NCI-H146 treated with DMSO at 0.1 percent for 48 hours (cell line): ENCODE results near the gene CAMSAP3.

Experiments
- DNase-seq: peaks from one replicate; lab custom pipeline; 2025; ENCODE audit not compliant: unreplicated experiment; lab: John Stamatoyannopoulos, UW

Gene CAMSAP3

DNA sequence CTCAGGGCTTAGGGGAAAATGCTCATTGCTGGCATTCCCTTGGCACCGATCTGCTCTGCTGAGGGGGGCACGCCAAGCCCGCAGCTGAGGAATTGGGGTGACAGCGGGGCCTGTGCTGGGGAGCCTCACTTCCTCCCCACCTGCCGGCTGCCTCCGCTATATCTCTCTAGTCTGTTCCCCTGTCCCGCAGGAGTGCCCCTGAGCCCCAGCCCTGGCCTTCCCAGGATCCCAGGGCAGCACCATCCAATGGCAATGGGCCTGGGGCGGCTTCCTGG lies 50.7 kb downstream of the CAMSAP3 start:
- no peak for DNase-seq

DNA sequence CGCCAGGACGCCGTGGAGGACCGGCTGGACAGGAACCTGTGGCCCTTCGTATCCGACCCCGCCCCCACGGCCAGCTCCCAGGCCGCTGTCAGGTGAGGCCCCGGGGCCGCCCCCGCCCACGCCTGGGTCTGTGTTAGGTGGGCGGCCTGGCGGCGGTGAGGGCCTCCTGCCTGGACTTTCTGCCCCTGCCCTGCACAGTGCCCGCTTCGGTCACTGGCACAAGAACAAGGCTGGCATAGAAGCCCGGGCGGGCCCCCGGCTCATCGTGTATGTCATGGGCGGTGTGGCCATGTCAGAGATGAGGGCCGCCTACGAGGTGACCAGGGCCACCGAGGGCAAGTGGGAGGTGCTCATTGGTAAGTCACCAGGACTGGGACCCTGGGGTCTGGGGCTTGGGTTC lies 51.5 kb downstream of the CAMSAP3 start:
- no peak for DNase-seq

DNA sequence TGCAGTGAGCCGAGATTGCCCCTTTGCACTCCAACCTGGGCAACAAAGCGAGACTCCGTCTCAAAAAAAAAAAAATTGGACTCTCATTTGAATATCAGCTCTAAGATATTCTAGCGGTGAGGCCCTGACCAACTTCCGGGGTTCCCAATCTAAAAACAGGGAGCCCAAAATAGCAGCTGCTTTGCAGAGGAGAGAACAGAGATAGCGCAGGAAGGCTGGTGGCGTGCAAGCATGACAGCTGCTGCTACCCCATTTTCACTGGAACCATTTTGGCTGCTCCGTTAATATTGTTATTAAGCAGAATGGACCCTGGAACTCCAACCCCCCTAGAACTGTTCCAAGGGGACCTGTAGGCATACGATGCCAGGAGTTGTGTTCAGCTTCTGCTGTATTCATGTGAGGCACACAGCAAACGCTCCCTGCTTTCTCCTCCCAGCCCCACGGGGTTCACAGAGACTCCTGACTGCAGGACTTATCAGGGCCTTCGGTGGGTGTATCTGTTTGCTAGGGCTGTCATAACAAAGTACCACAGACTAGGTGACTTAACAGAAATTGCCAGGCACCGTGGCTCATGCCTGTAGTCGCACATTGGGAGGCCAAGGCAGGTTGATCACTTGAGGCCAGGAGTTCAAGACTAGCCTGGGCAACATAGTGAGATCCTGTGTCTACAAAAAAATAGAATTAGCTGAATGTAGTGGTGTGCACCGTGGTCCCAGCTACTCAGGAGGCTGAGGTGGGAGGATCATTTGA lies 52.8 kb downstream of the CAMSAP3 start:
- DNase-seq: no peak

DNA sequence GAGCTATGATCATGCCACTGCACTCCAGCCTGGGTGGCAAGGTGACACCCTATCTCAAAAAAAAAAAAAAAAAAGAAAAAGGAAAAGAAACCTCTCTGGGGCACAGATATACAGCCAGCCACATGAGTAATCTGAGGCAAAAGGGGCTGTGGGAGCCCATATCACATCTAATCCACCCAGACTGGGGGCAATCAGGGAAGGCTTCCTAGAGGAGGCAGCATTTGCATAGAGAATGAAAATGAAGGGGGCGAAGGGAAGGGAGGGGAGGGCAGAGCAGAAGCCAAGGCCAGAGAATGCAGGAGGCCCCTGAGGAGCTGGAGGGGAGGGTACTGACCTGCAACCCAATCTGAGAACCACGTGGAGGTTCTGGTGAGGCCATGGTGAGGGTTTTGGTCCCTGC lies 54.5 kb downstream of the CAMSAP3 start:
- DNase-seq: no peak

DNA sequence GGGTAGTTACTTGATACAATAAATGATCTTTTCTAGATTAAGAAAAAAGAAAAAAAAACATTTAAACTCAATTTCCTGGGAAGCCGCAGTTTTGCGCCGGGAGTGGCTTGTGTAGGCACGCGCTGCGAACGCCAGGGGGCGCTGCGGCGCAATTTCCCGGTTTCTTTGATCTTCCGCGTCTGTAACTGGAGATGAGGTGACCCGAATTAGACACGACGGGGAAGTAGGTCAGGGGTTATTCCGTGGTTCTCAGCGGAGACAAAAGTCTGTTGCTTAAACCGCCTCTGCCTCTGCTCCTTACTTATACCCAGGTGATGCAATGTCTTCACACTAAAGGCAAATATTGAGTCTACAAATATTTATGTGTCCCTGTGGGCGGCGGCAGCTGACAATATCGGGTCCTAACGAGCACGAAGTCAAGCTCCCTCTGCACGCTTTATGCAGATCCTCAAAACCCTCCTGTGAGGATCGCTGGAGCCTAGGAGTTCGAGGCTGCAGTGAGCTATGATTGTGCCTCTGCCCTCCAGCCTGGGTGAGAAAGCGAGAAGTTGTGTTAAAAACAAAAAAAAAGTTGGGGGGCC lies 56.5 kb downstream of the CAMSAP3 start:
- DNase-seq: peak; percentile 30

DNA sequence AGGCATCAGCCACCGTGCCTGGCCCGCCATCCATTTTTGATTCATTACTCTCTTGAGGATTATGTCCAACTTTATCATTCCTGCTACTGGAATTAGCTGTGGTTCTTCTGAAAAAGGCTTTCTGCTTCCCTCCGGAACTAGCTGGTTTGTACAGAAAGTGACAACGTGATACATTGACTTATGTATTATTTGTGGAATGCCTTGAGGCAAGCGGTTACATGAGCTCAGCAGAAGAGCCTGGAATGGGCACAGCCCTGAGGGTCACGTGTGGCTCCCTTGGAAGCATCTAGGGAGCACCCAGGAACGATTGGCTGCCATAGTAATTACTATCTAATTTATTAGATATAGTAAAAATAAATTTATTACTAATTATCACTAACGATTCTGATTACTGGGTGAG lies 58.7 kb downstream of the CAMSAP3 start:
- no peak for DNase-seq

DNA sequence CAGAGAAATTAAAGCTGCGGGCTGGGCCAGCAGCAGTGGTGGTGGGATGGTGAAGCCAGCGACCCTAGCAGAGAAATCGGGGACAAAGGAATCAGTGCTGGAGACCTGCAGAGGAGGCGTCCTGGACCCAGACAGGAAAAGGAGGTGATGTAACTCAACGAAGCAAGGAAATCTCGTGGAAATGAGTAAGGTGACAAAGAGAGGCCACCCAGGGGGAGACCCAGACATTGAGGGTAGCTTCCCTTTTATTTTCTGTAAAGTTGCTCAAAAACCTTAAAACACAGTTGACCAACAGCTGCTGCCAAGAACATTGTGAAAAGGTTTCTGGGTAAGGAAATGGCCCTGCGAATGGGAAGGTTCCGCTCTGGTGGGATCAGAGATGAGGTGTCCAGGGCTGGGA lies 59.9 kb downstream of the CAMSAP3 start:
- no peak for DNase-seq

DNA sequence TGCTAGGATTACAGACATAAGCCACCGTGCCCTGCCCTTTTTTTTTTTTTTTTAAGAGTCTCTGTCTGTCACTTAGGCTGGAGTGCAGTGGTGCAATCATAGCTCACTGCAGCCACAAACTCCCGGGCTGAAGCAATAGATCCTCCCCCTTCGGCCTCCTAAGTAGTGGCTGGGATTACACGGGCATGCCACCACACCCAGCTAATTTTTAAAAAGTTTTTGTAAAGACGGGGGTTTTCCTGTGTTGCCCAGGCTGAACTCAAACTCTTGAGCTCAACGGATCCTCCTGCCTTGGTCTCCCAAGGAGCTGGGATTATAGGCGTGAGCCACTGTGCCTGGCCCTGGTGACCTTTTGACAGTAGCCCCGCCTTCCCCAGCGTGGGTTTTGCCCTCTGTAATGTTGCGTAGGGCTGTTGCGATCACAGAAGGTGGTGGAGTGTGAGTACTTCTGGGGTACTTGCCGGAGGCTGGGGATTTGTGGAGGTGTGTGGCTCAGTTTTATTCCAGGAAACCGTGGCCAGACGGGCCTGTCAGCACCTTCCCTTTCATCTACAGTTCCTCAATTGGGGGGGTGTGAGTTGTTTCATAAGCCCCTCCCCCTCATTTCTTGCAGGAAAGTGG lies 61.6 kb downstream of the CAMSAP3 start:
- no peak for DNase-seq

DNA sequence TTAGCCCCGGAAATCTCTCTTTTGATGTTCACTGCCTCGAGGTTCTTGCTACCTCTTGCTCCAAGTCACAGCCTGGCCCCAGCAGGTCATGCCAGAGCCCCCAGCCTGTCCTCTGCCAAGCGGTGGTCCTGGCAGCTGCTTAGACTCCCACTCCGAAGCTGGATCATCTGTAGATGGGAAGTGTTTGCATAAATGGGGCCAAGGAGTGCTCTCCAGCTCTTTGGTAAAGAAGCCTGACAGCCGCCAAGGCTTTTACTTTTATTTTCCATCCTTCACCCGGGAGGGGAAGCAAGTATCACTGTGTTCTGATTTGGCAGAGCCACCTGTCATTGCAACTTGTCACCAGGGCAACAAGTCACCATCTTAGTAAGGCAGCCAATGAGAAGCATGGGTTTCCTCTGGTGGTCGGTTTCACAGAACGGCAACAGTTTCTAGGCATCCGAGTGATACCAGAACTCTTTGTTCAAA lies 62.6 kb downstream of the CAMSAP3 start:
- DNase-seq: no peak

DNA sequence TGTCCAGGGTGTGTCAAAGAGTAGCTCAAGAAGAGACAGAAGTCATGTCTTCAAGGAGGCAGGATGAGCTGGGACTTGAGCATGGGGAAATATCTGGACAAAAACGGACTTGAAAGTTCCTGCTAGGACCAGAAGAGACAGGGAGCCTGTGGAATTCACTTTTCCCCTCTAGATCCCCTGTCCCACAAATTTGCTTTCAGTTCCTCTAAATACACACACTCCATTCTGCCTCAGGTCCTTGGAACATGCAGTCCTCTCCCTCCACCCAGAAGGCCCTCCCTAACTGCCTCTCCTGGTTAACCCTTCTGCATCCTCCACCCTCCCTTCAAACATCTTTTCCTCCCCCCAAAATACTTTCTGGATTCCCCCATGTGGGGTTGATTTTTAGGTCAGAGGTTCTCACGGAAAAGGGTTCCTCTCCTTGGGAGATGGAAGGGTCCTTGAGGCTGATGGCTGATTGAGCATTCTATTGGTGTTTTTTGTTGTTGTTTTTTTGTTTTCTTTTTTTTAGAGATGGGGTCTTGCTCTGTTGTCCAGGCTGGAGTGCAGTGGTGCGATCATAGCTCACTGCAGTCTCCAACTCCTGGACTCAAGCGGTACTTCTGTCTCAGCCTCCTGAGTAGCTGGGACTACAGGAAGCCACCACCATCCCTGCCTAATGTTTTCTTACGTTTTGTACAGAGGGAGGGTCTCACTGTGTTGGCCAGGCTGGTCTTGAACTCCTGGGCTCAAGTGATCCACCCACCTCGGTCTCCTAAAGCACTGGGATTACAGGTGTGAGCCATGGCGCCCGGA lies 66.3 kb downstream of the CAMSAP3 start:
- no peak for DNase-seq

DNA sequence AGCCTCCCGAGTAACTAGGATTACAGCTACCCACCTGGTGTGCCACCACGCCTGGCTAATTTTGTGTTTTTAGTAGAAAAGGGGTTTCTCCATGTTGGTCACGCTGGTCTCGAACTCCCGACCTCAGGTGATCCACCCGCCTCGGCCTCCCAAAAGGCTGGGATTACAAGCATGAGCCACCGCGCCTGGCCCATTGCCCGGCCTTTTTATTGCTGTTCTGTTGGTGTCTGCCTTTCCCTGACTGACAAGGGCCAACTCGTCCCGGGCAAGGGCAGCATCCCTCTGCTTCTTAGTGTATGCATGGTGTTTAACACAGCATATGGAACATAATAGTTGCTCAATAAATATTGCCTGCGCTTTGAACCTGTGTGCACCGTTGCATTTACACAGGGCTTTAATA lies 67.0 kb downstream of the CAMSAP3 start:
- DNase-seq: no peak

DNA sequence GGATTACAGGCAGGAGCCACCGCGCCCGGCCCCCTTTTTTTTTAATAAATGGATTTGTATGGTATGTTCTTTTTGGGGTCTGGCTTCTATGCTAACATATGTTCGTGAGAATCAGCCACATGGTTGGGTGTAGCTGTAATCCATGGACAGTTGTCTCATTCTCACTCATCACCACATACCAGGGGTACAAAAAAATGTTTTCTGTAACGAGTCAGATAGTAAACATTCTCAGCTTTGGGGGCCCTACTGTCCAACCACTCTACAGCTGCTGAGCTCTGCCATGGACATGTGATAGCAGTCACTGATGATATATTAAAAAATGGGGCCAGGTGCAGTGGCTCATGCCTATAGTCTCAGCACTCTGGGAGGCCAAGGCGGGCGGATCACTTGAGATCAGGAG lies 68.0 kb downstream of the CAMSAP3 start:
- DNase-seq: no peak

DNA sequence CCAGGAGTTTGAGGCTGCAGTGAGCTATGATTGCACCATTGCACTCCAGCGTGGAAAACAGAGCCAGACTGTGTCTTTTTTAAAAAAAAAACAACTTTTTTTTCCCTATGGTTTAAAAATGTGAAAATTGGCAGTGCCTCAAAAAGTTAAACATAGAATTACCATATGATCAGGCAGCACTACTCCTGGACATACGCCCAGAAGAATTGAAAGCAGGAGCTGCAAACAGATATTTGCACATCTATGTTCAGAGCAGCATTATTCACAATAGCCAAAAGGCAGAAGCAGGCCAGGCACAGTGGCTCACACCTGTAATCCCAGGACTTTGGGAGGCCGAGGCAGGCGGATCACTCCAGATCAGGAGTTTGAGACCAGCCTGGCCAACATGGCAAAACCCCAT lies 69.4 kb downstream of the CAMSAP3 start:
- no peak for DNase-seq
